ENCODE measurements around the gene ADAM10.
"Not testable (repeated sequence)": the region's sequence is repeated elsewhere in the genome, so short reads cannot be mapped to it uniquely, and the experiment has no call there.

ADAM10 gene

GRCh38 chr15:58768601-58769004 lies 19.1 kb upstream of the ADAM10 start:
- in situ Hi-C loops (cut with MboI; ENCODE audit: low sequenced_read_pairs) = loop anchor here (25.0 kb wide), 1 partner anchor 506 kb away; no protein-coding TSS in a partner anchor
- DNase-seq (ENCODE audit: low spot score in 2 of 2); H3K36me3 ChIP-seq (replicated peaks); H3K9me3 ChIP-seq; H3K4me3 ChIP-seq; H3K27me3 ChIP-seq (ENCODE audit: low read depth): not testable (repeated sequence)
- peaks cover 12% of the 10 kb centered on the region for H3K4me1 ChIP-seq

GRCh38 chr15:58766290-58766689 lies 16.8 kb upstream of the ADAM10 start:
- no peaks in the 10 kb centered on the region for H3K36me3 ChIP-seq (replicated peaks)
- H3K27me3 ChIP-seq (ENCODE audit: low read depth) = no peaks in the 10 kb centered on the region
- in situ Hi-C loops (cut with MboI; ENCODE audit: low sequenced_read_pairs) = loop anchor here (25.0 kb wide), 1 partner anchor 504 kb away; no protein-coding TSS in a partner anchor
- peaks cover 4% of the 10 kb centered on the region; the same call in 1 of the 2 replicates for H3K9me3 ChIP-seq
- no peak for DNase-seq (ENCODE audit: low spot score in 2 of 2)
- H3K4me3 ChIP-seq = no peak overlapping the region
- H3K4me1 ChIP-seq = peaks cover 8% of the 10 kb centered on the region

GRCh38 chr15:58764468-58764867 lies 15.0 kb upstream of the ADAM10 start:
- peaks cover 4% of the 10 kb centered on the region; the same call in 1 of the 2 replicates for H3K9me3 ChIP-seq
- H3K27me3 ChIP-seq (ENCODE audit: low read depth) = no peaks in the 10 kb centered on the region
- no peak for DNase-seq (ENCODE audit: low spot score in 2 of 2)
- H3K36me3 ChIP-seq (replicated peaks) = no peaks in the 10 kb centered on the region
- no peaks in the 10 kb centered on the region for H3K4me1 ChIP-seq
- in situ Hi-C loops (cut with MboI; ENCODE audit: low sequenced_read_pairs) = loop anchor here (25.0 kb wide), 1 partner anchor 502 kb away; no protein-coding TSS in a partner anchor
- no peak overlapping the region for H3K4me3 ChIP-seq

- H3K4me1 ChIP-seq = no peaks in the 10 kb centered on the region
- H3K36me3 ChIP-seq (replicated peaks) = no peaks in the 10 kb centered on the region
- no peak for DNase-seq (ENCODE audit: low spot score in 2 of 2)
- H3K4me3 ChIP-seq = no peak overlapping the region
- H3K27me3 ChIP-seq (ENCODE audit: low read depth) = no peaks in the 10 kb centered on the region
- H3K9me3 ChIP-seq = peaks cover 4% of the 10 kb centered on the region; the same call in 1 of the 2 replicates
- in situ Hi-C loops (cut with MboI; ENCODE audit: low sequenced_read_pairs) = loop anchor here (25.0 kb wide), 1 partner anchor 500 kb away; no protein-coding TSS in a partner anchor
Measured at GRCh38 chr15:58762731-58763130, 13.2 kb upstream of the ADAM10 start.

GRCh38 chr15:58762285-58762684 lies 12.8 kb upstream of the ADAM10 start:
- Histone ChIP-seq H3K9me3 (peaks cover 4% of the 10 kb centered on the region; the same call in 1 of the 2 replicates), H3K4me3 (no peak overlapping the region), H3K36me3 (replicated peaks) (no peaks in the 10 kb centered on the region), H3K27me3 (ENCODE audit: low read depth) (no peaks in the 10 kb centered on the region), H3K4me1 (no peaks in the 10 kb centered on the region)
- no peak for DNase-seq (ENCODE audit: low spot score in 2 of 2)
- in situ Hi-C loops (cut with MboI; ENCODE audit: low sequenced_read_pairs) = loop anchor here (25.0 kb wide), 1 partner anchor 500 kb away; no protein-coding TSS in a partner anchor

- no peak overlapping the region for H3K4me3 ChIP-seq
- in situ Hi-C loops (cut with MboI; ENCODE audit: low sequenced_read_pairs) = loop anchor here (25.0 kb wide), 1 partner anchor 499 kb away; no protein-coding TSS in a partner anchor
- H3K36me3 ChIP-seq (replicated peaks) = no peaks in the 10 kb centered on the region
- no peaks in the 10 kb centered on the region for H3K4me1 ChIP-seq
- no peaks in the 10 kb centered on the region for H3K27me3 ChIP-seq (ENCODE audit: low read depth)
- DNase-seq (ENCODE audit: low spot score in 2 of 2) = no peak
- H3K9me3 ChIP-seq = peaks cover 4% of the 10 kb centered on the region; the same call in 1 of the 2 replicates
Measured at GRCh38 chr15:58761010-58761388, 11.5 kb upstream of the ADAM10 start.

GRCh38 chr15:58760385-58761009 lies 11.0 kb upstream of the ADAM10 start:
- no peaks in the 10 kb centered on the region for H3K36me3 ChIP-seq (replicated peaks)
- peaks cover 4% of the 10 kb centered on the region; the same call in 1 of the 2 replicates for H3K9me3 ChIP-seq
- H3K27me3 ChIP-seq (ENCODE audit: low read depth) = no peaks in the 10 kb centered on the region
- no peak overlapping the region for H3K4me3 ChIP-seq
- in situ Hi-C loops (cut with MboI; ENCODE audit: low sequenced_read_pairs) = loop anchor here (25.0 kb wide), 1 partner anchor 498 kb away; no protein-coding TSS in a partner anchor
- no peaks in the 10 kb centered on the region for H3K4me1 ChIP-seq
- DNase-seq (ENCODE audit: low spot score in 2 of 2) = no peak

GRCh38 chr15:58758141-58758540 lies 8.6 kb upstream of the ADAM10 start:
- in situ Hi-C loops (cut with MboI; ENCODE audit: low sequenced_read_pairs) = loop anchor here (25.0 kb wide), 1 partner anchor 496 kb away; no protein-coding TSS in a partner anchor
- DNase-seq (ENCODE audit: low spot score in 2 of 2) = no peak
- Histone ChIP-seq H3K4me3 (no peak overlapping the region), H3K36me3 (replicated peaks) (no peaks in the 10 kb centered on the region), H3K27me3 (ENCODE audit: low read depth) (no peaks in the 10 kb centered on the region), H3K4me1 (no peaks in the 10 kb centered on the region; the same call in 1 of the 2 replicates), H3K9me3 (no peaks in the 10 kb centered on the region)

GRCh38 chr15:58755956-58756355 lies 6.4 kb upstream of the ADAM10 start:
- peak in 1 of 2 experiments; percentile 28 for DNase-seq (ENCODE audit: low spot score in 2 of 2)

GRCh38 chr15:58755350-58755749 lies 5.8 kb upstream of the ADAM10 start:
- in situ Hi-C loops (cut with MboI; ENCODE audit: low sequenced_read_pairs) = loop anchor here (25.0 kb wide), 1 partner anchor 493 kb away; no protein-coding TSS in a partner anchor
- H3K36me3 ChIP-seq (replicated peaks) = no peaks in the 10 kb centered on the region
- no peaks in the 10 kb centered on the region for H3K9me3 ChIP-seq
- no peak overlapping the region for H3K4me3 ChIP-seq
- H3K27me3 ChIP-seq (ENCODE audit: low read depth) = no peaks in the 10 kb centered on the region
- DNase-seq (ENCODE audit: low spot score in 2 of 2) = no peak
- H3K4me1 ChIP-seq = no peaks in the 10 kb centered on the region; the same call in 1 of the 2 replicates

More at GRCh38 chr15:58755956-58756355, 6.4 kb upstream of the ADAM10 start:
- Histone ChIP-seq H3K27me3 (ENCODE audit: low read depth) (no peaks in the 10 kb centered on the region), H3K4me1 (no peaks in the 10 kb centered on the region; the same call in 1 of the 2 replicates), H3K9me3 (no peaks in the 10 kb centered on the region), H3K36me3 (replicated peaks) (no peaks in the 10 kb centered on the region), H3K4me3 (no peak overlapping the region)
- in situ Hi-C loops (cut with MboI; ENCODE audit: low sequenced_read_pairs) = loop anchor here (25.0 kb wide), 1 partner anchor 494 kb away; no protein-coding TSS in a partner anchor

GRCh38 chr15:58752716-58753115 lies 3.2 kb upstream of the ADAM10 start:
- DNase-seq (ENCODE audit: low spot score in 2 of 2) = no peak
- Histone ChIP-seq H3K27me3 (ENCODE audit: low read depth) (no peaks in the 10 kb centered on the region), H3K4me3 (no peak overlapping the region), H3K9me3 (no peaks in the 10 kb centered on the region), H3K4me1 (no peaks in the 10 kb centered on the region; the same call in 1 of the 2 replicates), H3K36me3 (replicated peaks) (no peaks in the 10 kb centered on the region)
- in situ Hi-C loops (cut with MboI; ENCODE audit: low sequenced_read_pairs) = loop anchor here (25.0 kb wide), 1 partner anchor 490 kb away; no protein-coding TSS in a partner anchor

- DNase-seq (ENCODE audit: low spot score in 2 of 2) = peak; percentile 33 to 78
Measured at GRCh38 chr15:58748852-58749531, 515 bp downstream of the ADAM10 start.

GRCh38 chr15:58748040-58748851 lies 1.3 kb downstream of the ADAM10 start:
- Histone ChIP-seq H3K4me1 (peaks cover 4% of the 10 kb centered on the region; the same call in 1 of the 2 replicates), H3K27me3 (ENCODE audit: low read depth) (no peaks in the 10 kb centered on the region), H3K9me3 (no peaks in the 10 kb centered on the region), H3K36me3 (replicated peaks) (no peaks in the 10 kb centered on the region), H3K4me3 (peak overlapping the region; percentile 93)
- DNase-seq (ENCODE audit: low spot score in 2 of 2) = no peak
- in situ Hi-C loops (cut with MboI; ENCODE audit: low sequenced_read_pairs) = no loop called here

More at GRCh38 chr15:58748852-58749531, 515 bp downstream of the ADAM10 start:
- Histone ChIP-seq H3K9me3 (no peaks in the 10 kb centered on the region), H3K4me1 (peaks cover 4% of the 10 kb centered on the region; the same call in 1 of the 2 replicates), H3K36me3 (replicated peaks) (no peaks in the 10 kb centered on the region), H3K4me3 (peak overlapping the region; percentile 93), H3K27me3 (ENCODE audit: low read depth) (no peaks in the 10 kb centered on the region)
- in situ Hi-C loops (cut with MboI; ENCODE audit: low sequenced_read_pairs) = no loop called here

Measured in HAP-1 (cell line).